ENCODE measurements around the gene LMNA. TPM values are rescaled to one million over a fixed set of nuclear protein-coding genes. Genes with fewer than 3 reads are reported as not detected.

Gene LMNA
- total and polyA plus RNA-seq, 2 experiments from 2014 or later, result 208 to 345 TPM

- H3K9me3 ChIP-seq (ENCODE audit: low read depth), result no peaks in the 10 kb centered on the region
- H3K27ac ChIP-seq, result no peak overlapping the region
- TF ChIP-seq EZH2 (IDR thresholded peaks at IDR 0.05; ENCODE audit: borderline replicate concordance) (no peak), CTCF (IDR thresholded peaks at IDR 0.05; ENCODE audit: poor library complexity) (no peak), EZH2phosphoT487 (IDR thresholded peaks at IDR 0.05; ENCODE audit: low read depth, severe bottlenecking, unreplicated experiment) (no peak)
Measured at GRCh38 chr1:156154317-156154749, 39.8 kb downstream of the LMNA start.

GRCh38 chr1:156155756-156156510 is 41.4 kb downstream of the LMNA start:
- H3K4me2 ChIP-seq, result no peak overlapping the region
- H4K20me1 ChIP-seq (ENCODE audit: insufficient read depth, poor library complexity, severe bottlenecking), result no peaks in the 10 kb centered on the region
- H3K9me2 ChIP-seq (replicated peaks; ENCODE audit: insufficient read depth), result no peaks in the 10 kb centered on the region
- DNase-seq (ENCODE audit: low spot score), result no peak
- H3K9me3 ChIP-seq (ENCODE audit: low read depth), result no peaks in the 10 kb centered on the region
- H3K79me2 ChIP-seq, result no peaks in the 10 kb centered on the region
- TF ChIP-seq CTCF (IDR thresholded peaks at IDR 0.05; ENCODE audit: poor library complexity) (no peak), EZH2 (IDR thresholded peaks at IDR 0.05; ENCODE audit: borderline replicate concordance) (no peak), EZH2phosphoT487 (IDR thresholded peaks at IDR 0.05; ENCODE audit: low read depth, severe bottlenecking, unreplicated experiment) (no peak)
- no peak overlapping the region for H2AFZ ChIP-seq
- no peaks in the 10 kb centered on the region for H3K4me1 ChIP-seq (ENCODE audit: insufficient read depth)
- no peak overlapping the region for H3K4me3 ChIP-seq
- H3K36me3 ChIP-seq (replicated peaks; ENCODE audit: insufficient read depth, low read depth), result no peaks in the 10 kb centered on the region
- WGBS (ENCODE audit: low lambda C conversion rate, missing lambda C conversion rate), result 76% methylated on average over 12 of the region's 12 CpGs
- H3K27me3 ChIP-seq, result no peaks in the 10 kb centered on the region
- H3K27ac ChIP-seq, result no peak overlapping the region

More at GRCh38 chr1:156154317-156154749, 39.8 kb downstream of the LMNA start:
- no peaks in the 10 kb centered on the region for H3K9me2 ChIP-seq (replicated peaks; ENCODE audit: insufficient read depth)
- H3K4me3 ChIP-seq, result no peak overlapping the region
- H3K79me2 ChIP-seq, result no peaks in the 10 kb centered on the region
- H3K27me3 ChIP-seq, result no peaks in the 10 kb centered on the region
- H3K36me3 ChIP-seq (replicated peaks; ENCODE audit: insufficient read depth, low read depth), result no peaks in the 10 kb centered on the region
- no peak overlapping the region for H2AFZ ChIP-seq
- H3K4me1 ChIP-seq (ENCODE audit: insufficient read depth), result no peaks in the 10 kb centered on the region
- DNase-seq (ENCODE audit: low spot score), result no peak
- WGBS (ENCODE audit: low lambda C conversion rate, missing lambda C conversion rate), result 88% methylated on average over 11 of the region's 11 CpGs
- no peaks in the 10 kb centered on the region for H4K20me1 ChIP-seq (ENCODE audit: insufficient read depth, poor library complexity, severe bottlenecking)
- no peak overlapping the region for H3K4me2 ChIP-seq

GRCh38 chr1:156157506-156157905 is 43.0 kb downstream of the LMNA start:
- TF ChIP-seq EZH2 (IDR thresholded peaks at IDR 0.05; ENCODE audit: borderline replicate concordance) (no peak), EZH2phosphoT487 (IDR thresholded peaks at IDR 0.05; ENCODE audit: low read depth, severe bottlenecking, unreplicated experiment) (no peak), CTCF (IDR thresholded peaks at IDR 0.05; ENCODE audit: poor library complexity) (no peak)
- no peaks in the 10 kb centered on the region for H3K79me2 ChIP-seq

More at GRCh38 chr1:156157506-156157905, 43.0 kb downstream of the LMNA start:
- Histone ChIP-seq H3K9me3 (ENCODE audit: low read depth) (no peaks in the 10 kb centered on the region), H3K27ac (no peak overlapping the region), H3K9me2 (replicated peaks; ENCODE audit: insufficient read depth) (no peaks in the 10 kb centered on the region), H2AFZ (no peak overlapping the region), H4K20me1 (ENCODE audit: insufficient read depth, poor library complexity, severe bottlenecking) (no peaks in the 10 kb centered on the region), H3K4me3 (no peak overlapping the region), H3K4me2 (no peak overlapping the region), H3K27me3 (no peaks in the 10 kb centered on the region), H3K4me1 (ENCODE audit: insufficient read depth) (peaks cover 10% of the 10 kb centered on the region), H3K36me3 (replicated peaks; ENCODE audit: insufficient read depth, low read depth) (no peaks in the 10 kb centered on the region)
- no peak for DNase-seq (ENCODE audit: low spot score)
- WGBS (ENCODE audit: low lambda C conversion rate, missing lambda C conversion rate), result 93% methylated on average over 3 of the region's 3 CpGs

Data from hepatocyte (in vitro differentiated cells).